ENCODE data around the gene MYO18B. TPM values are rescaled to one million over a fixed set of nuclear protein-coding genes. Genes with fewer than 3 reads are reported as not detected.

MYO18B gene
- total and polyA plus RNA-seq, 2 of the 8 experiments (the other 6 are each of a cell fraction or from before 2014, with no cell fraction given) = 0.62 to 0.78 TPM

GRCh38 chr22:25852223-25852622, 110.2 kb downstream of the MYO18B start (continued):
- no peak for TF ChIP-seq BACH1 (IDR thresholded peaks at IDR 0.05; ENCODE audit: low read length)
- no peak for TF ChIP-seq EGR1 (IDR thresholded peaks at IDR 0.05; ENCODE audit: borderline replicate concordance, low read depth, low read length)
- TF ChIP-seq KDM5A (IDR thresholded peaks at IDR 0.05; ENCODE audit: low read length) = no peak
- TF ChIP-seq POLR2A (IDR thresholded peaks at IDR 0.05; ENCODE audit: control extremely low read depth in 1 of 2, low read depth in 2 of 2, low read length in 2 of 2) = no peak
- TF ChIP-seq, protein P1, sequence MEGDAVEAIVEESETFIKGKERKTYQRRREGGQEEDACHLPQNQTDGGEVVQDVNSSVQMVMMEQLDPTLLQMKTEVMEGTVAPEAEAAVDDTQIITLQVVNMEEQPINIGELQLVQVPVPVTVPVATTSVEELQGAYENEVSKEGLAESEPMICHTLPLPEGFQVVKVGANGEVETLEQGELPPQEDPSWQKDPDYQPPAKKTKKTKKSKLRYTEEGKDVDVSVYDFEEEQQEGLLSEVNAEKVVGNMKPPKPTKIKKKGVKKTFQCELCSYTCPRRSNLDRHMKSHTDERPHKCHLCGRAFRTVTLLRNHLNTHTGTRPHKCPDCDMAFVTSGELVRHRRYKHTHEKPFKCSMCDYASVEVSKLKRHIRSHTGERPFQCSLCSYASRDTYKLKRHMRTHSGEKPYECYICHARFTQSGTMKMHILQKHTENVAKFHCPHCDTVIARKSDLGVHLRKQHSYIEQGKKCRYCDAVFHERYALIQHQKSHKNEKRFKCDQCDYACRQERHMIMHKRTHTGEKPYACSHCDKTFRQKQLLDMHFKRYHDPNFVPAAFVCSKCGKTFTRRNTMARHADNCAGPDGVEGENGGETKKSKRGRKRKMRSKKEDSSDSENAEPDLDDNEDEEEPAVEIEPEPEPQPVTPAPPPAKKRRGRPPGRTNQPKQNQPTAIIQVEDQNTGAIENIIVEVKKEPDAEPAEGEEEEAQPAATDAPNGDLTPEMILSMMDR (IDR thresholded peaks at IDR 0.05; ENCODE audit: control extremely low read depth in 1 of 3, insufficient read depth in 1 of 3, low read depth in 1 of 3, low read length in 3 of 3) = no peak
- TF ChIP-seq SP2 (IDR thresholded peaks at IDR 0.05; ENCODE audit: low read length) = no peak
